GM18858 (cell line): ENCODE results near the gene TCP1.
"Not testable (repeated sequence)": the region's sequence is repeated elsewhere in the genome, so short reads cannot be mapped to it uniquely, and the experiment has no call there.

ENCODE experiments used
- ATAC-seq: cut with Tn5 transposase; IDR thresholded peaks from one replicate; pipeline ENCODE4 v1.9.1; 2021; ENCODE audit not compliant: unreplicated experiment

Gene TCP1

GRCh38 chr6:159778131-159778530, 11.3 kb downstream of the TCP1 start:
- no peak for ATAC-seq

DNA sequence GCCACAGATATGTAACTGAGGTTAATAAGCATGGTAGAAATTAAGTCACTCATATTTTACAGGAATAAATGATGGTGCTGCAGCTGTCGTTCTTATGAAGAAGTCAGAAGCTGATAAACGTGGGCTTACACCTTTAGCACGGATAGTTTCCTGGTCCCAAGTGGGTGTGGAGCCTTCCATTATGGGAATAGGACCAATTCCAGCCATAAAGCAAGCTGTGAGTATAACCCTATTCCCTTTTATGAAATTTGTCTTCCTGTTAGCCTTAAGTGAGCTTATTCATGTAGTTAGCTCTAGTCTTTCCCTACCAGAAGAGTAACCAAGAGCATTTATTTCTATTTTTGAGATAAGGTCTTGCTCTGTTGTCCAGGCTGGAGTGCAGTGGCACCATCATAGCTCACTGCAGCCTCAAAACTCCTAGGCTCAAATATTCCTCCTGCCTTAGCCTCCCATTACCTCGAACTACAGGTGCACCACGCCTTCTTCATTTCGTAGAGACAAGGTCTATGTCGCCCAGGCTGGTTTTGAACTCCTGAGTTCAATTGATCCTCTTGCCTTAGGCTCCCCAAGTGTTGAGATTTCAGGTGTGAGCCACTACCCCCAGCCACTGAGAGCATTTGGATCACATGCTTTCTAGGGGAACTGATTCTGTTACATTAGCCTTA, 12.0 kb downstream of the TCP1 start:
- no peak for ATAC-seq

GRCh38 chr6:159772196-159772595, 17.2 kb downstream of the TCP1 start:
- ATAC-seq, result no peak

DNA sequence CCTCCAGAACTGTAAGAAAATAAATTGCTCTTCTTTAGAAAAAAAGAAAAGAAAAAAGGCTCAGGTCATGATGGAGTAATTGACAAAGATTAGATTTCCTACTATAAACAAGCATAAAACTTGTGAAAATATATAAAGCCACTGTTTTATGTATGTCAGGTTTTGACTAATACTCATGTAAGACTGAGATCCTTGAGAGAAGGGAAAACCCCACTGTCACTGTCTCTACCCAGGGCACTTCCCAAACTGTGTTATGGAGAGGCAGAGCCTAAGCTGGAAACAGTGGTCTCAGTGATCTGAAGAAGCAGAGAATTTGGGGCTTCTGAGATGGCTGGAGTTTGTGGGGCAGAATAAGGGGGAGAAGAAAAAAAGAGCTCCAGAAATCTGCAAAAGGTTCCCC, 19.9 kb downstream of the TCP1 start:
- no peak for ATAC-seq

GRCh38 chr6:159766906-159767305, 22.5 kb downstream of the TCP1 start:
- no peak for ATAC-seq

- ATAC-seq, result no peak
Observed at GRCh38 chr6:159762681-159763293, 26.6 kb downstream of the TCP1 start.

DNA sequence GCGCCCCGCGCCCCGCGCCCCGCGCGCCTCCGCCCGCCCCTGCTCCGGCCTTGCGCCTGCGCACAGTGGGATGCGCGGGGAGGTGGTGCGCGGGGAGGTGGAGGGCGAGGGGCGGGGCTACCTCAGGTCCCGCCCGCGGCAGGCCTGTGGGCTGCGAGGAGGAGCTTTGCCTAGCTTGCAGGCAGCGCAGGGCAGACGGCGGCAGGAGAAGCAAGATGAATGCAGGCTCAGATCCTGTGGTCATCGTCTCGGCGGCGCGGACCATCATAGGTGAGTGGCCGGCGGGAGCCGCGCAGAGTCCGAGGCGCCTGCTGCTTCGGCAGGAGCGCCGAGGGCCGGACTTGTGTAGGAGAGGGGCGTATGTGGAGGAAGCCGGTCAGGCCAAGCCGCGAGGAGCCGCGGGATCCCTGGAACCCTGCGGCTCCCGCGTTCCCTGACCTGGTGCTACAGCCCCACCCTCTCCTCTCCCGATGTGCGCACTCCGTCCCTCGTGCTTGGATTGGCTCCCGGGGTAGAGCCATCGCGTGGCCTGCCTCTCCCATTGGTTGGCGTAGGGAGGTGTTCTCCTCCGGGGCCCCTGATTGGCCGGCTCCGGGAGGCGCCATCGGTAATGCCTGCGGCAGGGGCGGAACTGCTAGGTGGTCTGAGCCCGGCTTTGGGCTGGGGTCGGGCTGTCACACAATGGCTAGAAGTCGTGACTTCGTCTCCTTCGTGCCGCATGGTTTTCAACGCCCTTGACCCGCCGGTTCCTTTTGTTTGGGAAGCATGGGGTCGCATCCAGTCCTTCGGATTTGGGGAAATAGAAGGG, 27.3 kb downstream of the TCP1 start, which contains the start of gene ACAT2:
TSS of gene ACAT2 (plus strand) at position 173 of the 808 bp plus-strand sequence. CDS start at position 216, 43 bp downstream.
- ATAC-seq, result peak; percentile 97

GRCh38 chr6:159761129-159761872, 28.1 kb downstream of the TCP1 start:
- ATAC-seq, result peak; percentile 0

DNA sequence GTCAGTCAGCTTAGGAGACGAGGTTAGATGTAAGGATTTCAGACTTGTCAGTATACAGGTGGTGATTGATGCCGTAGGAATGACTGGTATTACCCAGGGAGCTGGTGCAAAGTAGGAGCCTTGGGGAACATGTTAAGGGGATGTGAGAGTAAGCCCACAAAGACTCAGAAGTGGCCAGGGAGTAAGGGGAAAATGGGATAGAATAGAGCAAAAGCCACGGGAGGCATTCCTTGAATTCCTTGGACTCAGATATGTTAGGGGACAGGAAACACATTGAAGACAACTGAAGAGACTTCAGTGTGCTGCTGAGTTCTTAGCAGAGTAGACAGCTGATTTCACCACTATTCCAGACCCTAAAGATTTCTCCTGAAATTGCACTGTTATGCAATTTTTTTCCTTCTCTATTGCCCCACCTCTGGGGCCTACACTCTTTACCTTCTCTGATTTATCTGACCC, 28.8 kb downstream of the TCP1 start:
- no peak for ATAC-seq

GRCh38 chr6:159759645-159760044, 29.8 kb downstream of the TCP1 start:
- no peak for ATAC-seq

- ATAC-seq, result no peak
Observed at GRCh38 chr6:159758031-159759001, 31.1 kb downstream of the TCP1 start.

- no peak for ATAC-seq
Observed at GRCh38 chr6:159756508-159756907, 32.9 kb downstream of the TCP1 start.

GRCh38 chr6:159754959-159755914, 34.2 kb downstream of the TCP1 start:
- no peak for ATAC-seq

DNA sequence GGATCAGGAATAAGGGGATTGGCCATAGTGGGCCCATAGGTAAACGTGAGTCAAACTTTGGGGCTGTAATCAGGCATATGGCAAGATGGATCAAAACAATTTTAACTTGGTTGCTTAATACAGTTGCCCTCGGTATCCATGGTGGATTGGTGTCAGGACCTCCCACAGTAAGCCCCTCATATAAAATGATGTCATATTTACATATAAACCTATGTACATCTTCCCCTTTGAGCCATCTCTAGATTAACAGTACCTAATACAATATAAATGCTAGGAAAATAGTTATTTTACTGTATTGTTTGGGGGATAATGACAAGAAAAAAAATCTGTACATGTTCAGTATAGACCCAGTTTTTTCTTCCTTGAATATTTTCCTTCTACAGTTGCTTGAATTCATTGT, 35.0 kb downstream of the TCP1 start:
- ATAC-seq, result no peak

GRCh38 chr6:159753081-159753872, 36.1 kb downstream of the TCP1 start:
- ATAC-seq, result no peak

DNA sequence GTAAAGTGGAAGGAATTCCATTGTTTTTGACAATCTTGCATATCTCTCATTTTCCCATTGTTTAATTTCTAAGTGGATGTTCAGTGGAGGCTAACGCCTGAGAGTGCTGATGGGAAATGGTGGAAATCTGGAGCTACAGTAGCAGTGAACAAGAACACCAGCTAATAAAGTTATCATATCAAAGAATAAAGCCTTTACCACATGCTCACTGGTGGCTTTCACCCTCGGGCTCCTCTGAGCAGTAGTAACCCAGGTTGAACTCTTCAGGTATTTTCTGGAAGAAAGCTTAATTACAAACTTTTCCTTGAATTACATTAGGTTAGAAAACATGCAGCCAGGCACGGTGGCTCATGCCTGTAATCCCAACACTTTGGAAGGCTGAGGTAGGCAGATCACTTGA, 38.0 kb downstream of the TCP1 start:
- no peak for ATAC-seq

- ATAC-seq, result not testable (repeated sequence)
Observed at GRCh38 chr6:159748127-159748526, 41.3 kb downstream of the TCP1 start.

GRCh38 chr6:159746759-159747158, 42.6 kb downstream of the TCP1 start:
- ATAC-seq, result no peak
